HepG2 (cell line): Measurements from ENCODE around the gene GLT1D1.

Source experiments
- CHD4 ChIP-seq: fragments of 200-600 bp; sonication (generic); IDR thresholded peaks from 2 replicates; pipeline ENCODE4 v1.7.0; 2017; ENCODE audit warnings: mild to moderate bottlenecking, low read length, borderline replicate concordance
- EP300 ChIP-seq, 3 experiments: sonication (generic) in 1 of 3; formaldehyde crosslinking in 1 of 3; IDR thresholded peaks; 2 replicates each; pipeline versions ENCODE4 v1.5.1 to v1.6.1; 2011 to 2020; ENCODE audit warnings: low read depth in 2 of 3, low read length in 2 of 3, borderline replicate concordance in 1 of 3, improper control_type of control experiment in 1 of 3, mild to moderate bottlenecking in 1 of 3, missing genetic modification reagents in 1 of 3, moderate library complexity in 1 of 3
- MAF1 ChIP-seq: sonication (generic); formaldehyde crosslinking; IDR thresholded peaks from 2 replicates; pipeline ENCODE4 v1.5.0; 2020; ENCODE audit warnings: missing genetic modification reagents, borderline replicate concordance
- NFE2L2 ChIP-seq: fragments of 150-350 bp; IDR thresholded peaks from 2 replicates; pipeline ENCODE4 v1.6.1; 2014; ENCODE audit warnings: low read length
- PHF8 ChIP-seq: sonication (generic); formaldehyde crosslinking; IDR thresholded peaks from 2 replicates; pipeline ENCODE4 v1.5.0; 2020; ENCODE audit warnings: missing genetic modification reagents
- RAD51 ChIP-seq: fragments of 450-650 bp; IDR thresholded peaks from 2 replicates; pipeline ENCODE4 v1.6.1; 2016; ENCODE audit warnings: borderline replicate concordance
- SIN3A ChIP-seq: IDR thresholded peaks from 2 replicates; pipeline ENCODE4 v1.6.1; 2011; ENCODE audit warnings: low read depth, mild to moderate bottlenecking, control low read depth, low read length, borderline replicate concordance
- SMC3 ChIP-seq: IDR thresholded peaks from 2 replicates; pipeline ENCODE4 v1.6.1; 2011; ENCODE audit warnings: low read length, improper control_type of control experiment
- ZFP1 ChIP-seq: IDR thresholded peaks from 2 replicates; pipeline ENCODE4 v1.6.1; 2016
- ZNF343 ChIP-seq: sonication (generic); formaldehyde crosslinking; IDR thresholded peaks from 2 replicates; pipeline ENCODE4 v1.4.0; 2020; ENCODE audit warnings: mild to moderate bottlenecking, missing genetic modification reagents
- ZNF460 ChIP-seq: sonication (generic); formaldehyde crosslinking; IDR thresholded peaks from 2 replicates; pipeline ENCODE4 v1.5.1; 2020; ENCODE audit warnings: missing genetic modification reagents, mild to moderate bottlenecking, borderline replicate concordance
- TF ChIP-seq, protein P1 (sequence below): sonication (generic); formaldehyde crosslinking; IDR thresholded peaks from 2 replicates; pipeline ENCODE4 v1.5.0; 2020; ENCODE audit warnings: mild to moderate bottlenecking, missing genetic modification reagents, moderate library complexity

GRCh38 chr12:128981971-128982533 is 128.8 kb downstream of the GLT1D1 start:
- TF ChIP-seq SIN3A (no peak), NFE2L2 (no peak), ZFP1 (CRISPR knock-in tag) (no peak), ZNF343 (no peak), SMC3 (no peak), EP300 (IDR thresholded peaks at IDR 0.05; ENCODE audit: low read depth in 2 of 2, low read length in 2 of 2) (no peak), EP300 (CRISPR knock-in tag; IDR thresholded peaks at IDR 0.05; ENCODE audit: borderline replicate concordance) (no peak), ZNF460 (CRISPR knock-in tag) (no peak), MAF1 (CRISPR knock-in tag) (no peak), RAD51 (no peak), CHD4 (no peak), PHF8 (no peak)
- TF ChIP-seq, protein P1, sequence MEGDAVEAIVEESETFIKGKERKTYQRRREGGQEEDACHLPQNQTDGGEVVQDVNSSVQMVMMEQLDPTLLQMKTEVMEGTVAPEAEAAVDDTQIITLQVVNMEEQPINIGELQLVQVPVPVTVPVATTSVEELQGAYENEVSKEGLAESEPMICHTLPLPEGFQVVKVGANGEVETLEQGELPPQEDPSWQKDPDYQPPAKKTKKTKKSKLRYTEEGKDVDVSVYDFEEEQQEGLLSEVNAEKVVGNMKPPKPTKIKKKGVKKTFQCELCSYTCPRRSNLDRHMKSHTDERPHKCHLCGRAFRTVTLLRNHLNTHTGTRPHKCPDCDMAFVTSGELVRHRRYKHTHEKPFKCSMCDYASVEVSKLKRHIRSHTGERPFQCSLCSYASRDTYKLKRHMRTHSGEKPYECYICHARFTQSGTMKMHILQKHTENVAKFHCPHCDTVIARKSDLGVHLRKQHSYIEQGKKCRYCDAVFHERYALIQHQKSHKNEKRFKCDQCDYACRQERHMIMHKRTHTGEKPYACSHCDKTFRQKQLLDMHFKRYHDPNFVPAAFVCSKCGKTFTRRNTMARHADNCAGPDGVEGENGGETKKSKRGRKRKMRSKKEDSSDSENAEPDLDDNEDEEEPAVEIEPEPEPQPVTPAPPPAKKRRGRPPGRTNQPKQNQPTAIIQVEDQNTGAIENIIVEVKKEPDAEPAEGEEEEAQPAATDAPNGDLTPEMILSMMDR, result no peak
